ENCODE measurements around the gene PDE5A. TPM values are rescaled to one million over a fixed set of nuclear protein-coding genes. Genes with fewer than 3 reads are reported as not detected.

PDE5A gene
- total and polyA plus RNA-seq, 9 donors: 14.0 to 26.1 (median 16.3) TPM

- no peak overlapping the region for H3K4me3 ChIP-seq (ENCODE audit: low read length)
- no peaks in the 10 kb centered on the region for H3K27me3 ChIP-seq (ENCODE audit: control insufficient read depth, insufficient read depth, low read length)
- no peaks in the 10 kb centered on the region for H3K4me1 ChIP-seq (ENCODE audit: control insufficient read depth, insufficient read depth, low read length)
- peaks cover 16% of the 10 kb centered on the region for H3K36me3 ChIP-seq (ENCODE audit: control insufficient read depth, insufficient read depth, low read length)
- 17% methylated on average over 1 of the region's 1 CpG for WGBS (ENCODE audit: insufficient coverage)
- no peak for DNase-seq
- H3K27ac ChIP-seq (ENCODE audit: low read length): no peak overlapping the region
- H3K9me3 ChIP-seq (replicated peaks; ENCODE audit: control insufficient read depth, low read depth, low read length): no peaks in the 10 kb centered on the region
Measured at GRCh38 chr4:119508281-119508680, 120.3 kb downstream of the PDE5A start.

DNA sequence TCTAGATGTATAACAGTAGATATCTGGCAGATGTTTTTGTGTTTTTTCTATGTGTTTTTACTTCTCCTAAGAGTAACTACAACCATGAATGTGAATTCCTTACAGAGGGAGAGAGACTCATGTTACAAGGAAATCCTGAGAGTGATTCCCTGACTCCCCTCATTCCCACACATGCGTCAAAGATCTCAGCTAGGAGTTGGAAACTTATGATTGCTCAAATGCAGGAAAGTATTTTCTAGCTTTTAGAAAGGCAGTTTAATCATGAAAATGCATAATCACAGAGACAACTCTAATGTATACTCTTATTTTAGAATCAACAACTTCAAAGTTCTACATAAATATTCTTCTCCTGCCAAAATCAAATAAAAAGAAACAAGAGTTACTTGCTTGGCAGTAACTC, 121.8 kb downstream of the PDE5A start:
- H3K9me3 ChIP-seq (replicated peaks; ENCODE audit: control insufficient read depth, low read depth, low read length): no peaks in the 10 kb centered on the region
- H3K4me1 ChIP-seq (ENCODE audit: control insufficient read depth, insufficient read depth, low read length): no peaks in the 10 kb centered on the region
- WGBS (ENCODE audit: insufficient coverage): no CpG with 5 or more reads among the region's 1 CpG
- H3K4me3 ChIP-seq (ENCODE audit: low read length): no peak overlapping the region
- no peaks in the 10 kb centered on the region for H3K27me3 ChIP-seq (ENCODE audit: control insufficient read depth, insufficient read depth, low read length)
- H3K36me3 ChIP-seq (ENCODE audit: control insufficient read depth, insufficient read depth, low read length): peaks cover 14% of the 10 kb centered on the region
- H3K27ac ChIP-seq (ENCODE audit: low read length): no peak overlapping the region
- peak; percentile 23 for DNase-seq

DNA sequence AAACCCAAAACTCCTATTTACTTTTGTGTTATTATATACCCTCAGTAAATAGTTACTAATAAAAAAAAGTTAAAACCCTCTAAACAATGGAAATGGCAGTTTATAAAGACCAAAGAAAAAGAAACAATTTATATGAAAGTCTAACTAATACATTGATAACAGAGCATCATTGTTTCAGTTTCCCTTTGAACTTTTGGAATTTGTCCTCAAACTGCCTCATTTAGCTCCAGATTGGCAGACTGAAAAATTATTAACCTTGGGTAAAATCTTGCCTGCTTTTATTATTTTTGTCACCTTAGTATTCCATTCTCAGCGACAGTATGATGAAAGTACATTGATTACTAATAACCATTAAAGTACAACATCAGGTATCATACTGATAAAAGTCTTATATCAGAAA, 124.0 kb downstream of the PDE5A start:
- no peaks in the 10 kb centered on the region for H3K27me3 ChIP-seq (ENCODE audit: control insufficient read depth, insufficient read depth, low read length)
- no peak for DNase-seq
- H3K36me3 ChIP-seq (ENCODE audit: control insufficient read depth, insufficient read depth, low read length): peaks cover 16% of the 10 kb centered on the region
- no peak overlapping the region for H3K27ac ChIP-seq (ENCODE audit: low read length)
- no CpG with 5 or more reads among the region's 1 CpG for WGBS (ENCODE audit: insufficient coverage)
- no peak overlapping the region for H3K4me3 ChIP-seq (ENCODE audit: low read length)
- no peaks in the 10 kb centered on the region for H3K4me1 ChIP-seq (ENCODE audit: control insufficient read depth, insufficient read depth, low read length)
- no peaks in the 10 kb centered on the region for H3K9me3 ChIP-seq (replicated peaks; ENCODE audit: control insufficient read depth, low read depth, low read length)

- DNase-seq: no peak
- Histone ChIP-seq H3K9me3 (replicated peaks; ENCODE audit: control insufficient read depth, low read depth, low read length) (no peaks in the 10 kb centered on the region), H3K27me3 (ENCODE audit: control insufficient read depth, insufficient read depth, low read length) (no peaks in the 10 kb centered on the region), H3K27ac (ENCODE audit: low read length) (no peak overlapping the region), H3K4me1 (ENCODE audit: control insufficient read depth, insufficient read depth, low read length) (no peaks in the 10 kb centered on the region), H3K4me3 (ENCODE audit: low read length) (no peak overlapping the region), H3K36me3 (ENCODE audit: control insufficient read depth, insufficient read depth, low read length) (peaks cover 23% of the 10 kb centered on the region)
- no CpG with 5 or more reads among the region's 2 CpGs for WGBS (ENCODE audit: insufficient coverage)
Measured at GRCh38 chr4:119501740-119502139, 126.9 kb downstream of the PDE5A start.

GRCh38 chr4:119498527-119498926, 130.1 kb downstream of the PDE5A start:
- Histone ChIP-seq H3K4me1 (ENCODE audit: control insufficient read depth, insufficient read depth, low read length) (no peaks in the 10 kb centered on the region), H3K9me3 (replicated peaks; ENCODE audit: control insufficient read depth, low read depth, low read length) (no peaks in the 10 kb centered on the region), H3K4me3 (ENCODE audit: low read length) (no peak overlapping the region), H3K27me3 (ENCODE audit: control insufficient read depth, insufficient read depth, low read length) (no peaks in the 10 kb centered on the region), H3K36me3 (ENCODE audit: control insufficient read depth, insufficient read depth, low read length) (peaks cover 25% of the 10 kb centered on the region), H3K27ac (ENCODE audit: low read length) (no peak overlapping the region)
- DNase-seq: peak; percentile 11
- WGBS (ENCODE audit: insufficient coverage): 77% methylated on average over 3 of the region's 3 CpGs

GRCh38 chr4:119493886-119494285, 134.7 kb downstream of the PDE5A start:
- Histone ChIP-seq H3K36me3 (ENCODE audit: control insufficient read depth, insufficient read depth, low read length) (peaks cover 12% of the 10 kb centered on the region), H3K27ac (ENCODE audit: low read length) (no peak overlapping the region)
- WGBS (ENCODE audit: insufficient coverage): no CpG with 5 or more reads among the region's 1 CpG

GRCh38 chr4:119493419-119493818, 135.2 kb downstream of the PDE5A start:
- no peaks in the 10 kb centered on the region for H3K9me3 ChIP-seq (replicated peaks; ENCODE audit: control insufficient read depth, low read depth, low read length)
- H3K4me1 ChIP-seq (ENCODE audit: control insufficient read depth, insufficient read depth, low read length): no peaks in the 10 kb centered on the region
- peak; percentile 14 for DNase-seq
- H3K27ac ChIP-seq (ENCODE audit: low read length): no peak overlapping the region
- no peak overlapping the region for H3K4me3 ChIP-seq (ENCODE audit: low read length)
- no CpG with 5 or more reads among the region's 1 CpG for WGBS (ENCODE audit: insufficient coverage)
- H3K36me3 ChIP-seq (ENCODE audit: control insufficient read depth, insufficient read depth, low read length): peaks cover 9% of the 10 kb centered on the region
- H3K27me3 ChIP-seq (ENCODE audit: control insufficient read depth, insufficient read depth, low read length): no peaks in the 10 kb centered on the region

More at GRCh38 chr4:119493886-119494285, 134.7 kb downstream of the PDE5A start:
- H3K4me3 ChIP-seq (ENCODE audit: low read length): no peak overlapping the region
- H3K27me3 ChIP-seq (ENCODE audit: control insufficient read depth, insufficient read depth, low read length): no peaks in the 10 kb centered on the region
- DNase-seq: no peak
- no peaks in the 10 kb centered on the region for H3K9me3 ChIP-seq (replicated peaks; ENCODE audit: control insufficient read depth, low read depth, low read length)
- H3K4me1 ChIP-seq (ENCODE audit: control insufficient read depth, insufficient read depth, low read length): no peaks in the 10 kb centered on the region

- Histone ChIP-seq H3K27me3 (ENCODE audit: control insufficient read depth, insufficient read depth, low read length) (no peaks in the 10 kb centered on the region), H3K27ac (ENCODE audit: low read length) (no peak overlapping the region), H3K4me3 (ENCODE audit: low read length) (no peak overlapping the region), H3K36me3 (ENCODE audit: control insufficient read depth, insufficient read depth, low read length) (peaks cover 6% of the 10 kb centered on the region), H3K4me1 (ENCODE audit: control insufficient read depth, insufficient read depth, low read length) (no peaks in the 10 kb centered on the region), H3K9me3 (replicated peaks; ENCODE audit: control insufficient read depth, low read depth, low read length) (peaks cover 2% of the 10 kb centered on the region)
- WGBS (ENCODE audit: insufficient coverage): no CpG with 5 or more reads among the region's 3 CpGs
- DNase-seq: no peak
Measured at GRCh38 chr4:119490335-119490734, 138.3 kb downstream of the PDE5A start.

DNA sequence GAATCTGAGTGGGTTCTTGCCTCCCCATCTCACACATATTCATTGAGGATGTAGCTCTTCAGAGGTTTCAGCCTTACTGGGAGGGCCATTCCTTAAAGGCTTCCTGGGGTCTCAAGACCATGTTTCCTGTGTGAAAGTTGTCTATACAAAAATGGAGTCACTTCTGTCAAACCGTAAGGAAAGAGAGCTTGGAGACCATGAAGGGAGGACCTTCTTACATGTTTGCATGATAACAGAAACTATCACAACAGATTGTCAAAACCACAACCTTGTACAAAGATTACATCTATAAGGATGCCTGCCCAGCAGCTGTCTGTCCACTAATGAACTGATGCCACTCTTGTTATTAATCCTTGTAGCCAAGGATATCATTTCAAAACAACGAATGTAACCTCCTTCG, 139.3 kb downstream of the PDE5A start:
- H3K27me3 ChIP-seq (ENCODE audit: control insufficient read depth, insufficient read depth, low read length): no peaks in the 10 kb centered on the region
- no peak overlapping the region for H3K4me3 ChIP-seq (ENCODE audit: low read length)
- peaks cover 4% of the 10 kb centered on the region for H3K36me3 ChIP-seq (ENCODE audit: control insufficient read depth, insufficient read depth, low read length)
- no peak overlapping the region for H3K27ac ChIP-seq (ENCODE audit: low read length)
- H3K4me1 ChIP-seq (ENCODE audit: control insufficient read depth, insufficient read depth, low read length): no peaks in the 10 kb centered on the region
- no peak for DNase-seq
- WGBS (ENCODE audit: insufficient coverage): no CpG with 5 or more reads among the region's 3 CpGs
- H3K9me3 ChIP-seq (replicated peaks; ENCODE audit: control insufficient read depth, low read depth, low read length): peaks cover 4% of the 10 kb centered on the region

DNA sequence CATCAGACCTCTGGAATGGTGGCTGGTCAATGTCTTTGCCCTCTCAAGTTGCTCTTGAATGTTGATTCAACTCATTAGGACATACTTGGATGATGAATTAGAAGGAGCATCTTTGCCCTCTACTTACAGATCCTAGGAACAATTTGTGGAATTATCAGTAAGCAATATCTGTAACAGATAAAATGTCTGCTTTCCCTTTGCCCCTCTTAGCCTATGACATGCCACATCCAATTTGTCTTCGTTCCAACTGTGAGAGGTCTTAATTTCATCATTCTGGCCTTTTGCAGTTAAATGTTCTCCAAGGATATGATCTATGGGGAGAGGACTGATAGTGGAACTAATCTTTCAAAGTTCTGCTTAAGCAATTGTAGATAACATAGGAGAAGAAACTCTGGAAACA, 148.3 kb downstream of the PDE5A start:
- Histone ChIP-seq H3K36me3 (ENCODE audit: control insufficient read depth, insufficient read depth, low read length) (peaks cover 19% of the 10 kb centered on the region), H3K4me3 (ENCODE audit: low read length) (no peak overlapping the region)

DNA sequence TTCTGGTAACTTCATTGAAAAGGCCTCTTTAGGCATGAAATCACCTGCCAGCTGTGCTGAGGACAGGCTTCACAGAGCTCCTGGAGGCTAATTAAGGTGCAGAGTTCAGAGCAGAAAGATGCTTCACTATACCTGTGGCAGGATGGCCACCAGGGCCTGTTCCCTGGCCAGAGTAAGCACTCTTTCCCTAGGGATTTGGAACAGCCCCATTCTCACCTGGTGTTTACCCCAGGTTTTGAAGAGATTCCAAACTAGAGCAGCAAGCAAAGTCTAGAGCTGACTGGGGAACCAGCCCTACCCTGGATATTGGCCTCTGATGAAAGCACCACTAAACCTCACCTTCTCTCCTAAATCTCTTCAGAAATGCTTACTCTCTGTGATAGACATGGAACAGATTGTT, 148.8 kb downstream of the PDE5A start:
- peaks cover 21% of the 10 kb centered on the region for H3K36me3 ChIP-seq (ENCODE audit: control insufficient read depth, insufficient read depth, low read length)
- H3K27ac ChIP-seq (ENCODE audit: low read length): no peak overlapping the region
- H3K9me3 ChIP-seq (replicated peaks; ENCODE audit: control insufficient read depth, low read depth, low read length): peaks cover 5% of the 10 kb centered on the region

More for the DNA sequence above, 148.3 kb downstream of the PDE5A start:
- no peaks in the 10 kb centered on the region for H3K27me3 ChIP-seq (ENCODE audit: control insufficient read depth, insufficient read depth, low read length)
- WGBS (ENCODE audit: insufficient coverage): no CpG with 5 or more reads among the region's 1 CpG
- H3K27ac ChIP-seq (ENCODE audit: low read length): no peak overlapping the region
- H3K9me3 ChIP-seq (replicated peaks; ENCODE audit: control insufficient read depth, low read depth, low read length): peaks cover 6% of the 10 kb centered on the region
- DNase-seq: no peak
- H3K4me1 ChIP-seq (ENCODE audit: control insufficient read depth, insufficient read depth, low read length): no peaks in the 10 kb centered on the region

More for the DNA sequence above, 148.8 kb downstream of the PDE5A start:
- Histone ChIP-seq H3K4me3 (ENCODE audit: low read length) (no peak overlapping the region), H3K4me1 (ENCODE audit: control insufficient read depth, insufficient read depth, low read length) (no peaks in the 10 kb centered on the region), H3K27me3 (ENCODE audit: control insufficient read depth, insufficient read depth, low read length) (no peaks in the 10 kb centered on the region)
- DNase-seq: no peak

Measured in muscle of leg (tissue), 11 donors.